Measurements from ENCODE around the gene NANOS3.

NANOS3 gene

GRCh38 chr19:13864667-13865570 is 12.0 kb upstream of the NANOS3 start:
- no peak for DNase-seq

GRCh38 chr19:13865571-13866462 is 11.1 kb upstream of the NANOS3 start:
- DNase-seq: no peak

GRCh38 chr19:13866463-13867046 is 10.4 kb upstream of the NANOS3 start:
- DNase-seq: no peak

GRCh38 chr19:13868663-13869062 is 8.3 kb upstream of the NANOS3 start:
- no peak for DNase-seq

GRCh38 chr19:13869281-13869680 is 7.7 kb upstream of the NANOS3 start:
- no peak for DNase-seq

GRCh38 chr19:13870873-13871272 is 6.1 kb upstream of the NANOS3 start:
- DNase-seq: no peak

- no peak for DNase-seq
Measured at GRCh38 chr19:13872339-13872694, 4.6 kb upstream of the NANOS3 start.

GRCh38 chr19:13872695-13873389 is 4.1 kb upstream of the NANOS3 start:
- no peak for DNase-seq

- DNase-seq: no peak
Measured at GRCh38 chr19:13873834-13874515, 3.0 kb upstream of the NANOS3 start.

- DNase-seq: no peak
Measured at GRCh38 chr19:13875824-13876223, 1.1 kb upstream of the NANOS3 start.

GRCh38 chr19:13877303-13877702 is 369 bp downstream of the NANOS3 start:
- no peak for DNase-seq

- peak; percentile 99 for DNase-seq
Measured at GRCh38 chr19:13880059-13881043, 3.4 kb downstream of the NANOS3 start.

GRCh38 chr19:13881251-13881691 is 4.3 kb downstream of the NANOS3 start:
- no peak for DNase-seq

- peak in 1 of 2 donors; percentile 37 for DNase-seq
Measured at GRCh38 chr19:13881692-13882418, 4.9 kb downstream of the NANOS3 start.

- DNase-seq: no peak
Measured at GRCh38 chr19:13882419-13882795, 5.5 kb downstream of the NANOS3 start.

- DNase-seq: no peak
Measured at GRCh38 chr19:13882836-13883235, 5.9 kb downstream of the NANOS3 start.

- DNase-seq: no peak
Measured at GRCh38 chr19:13883516-13884064, 6.7 kb downstream of the NANOS3 start.

GRCh38 chr19:13884726-13885591 is 8.0 kb downstream of the NANOS3 start:
- no peak for DNase-seq
